ENCODE measurements around the gene CAPN13.

CAPN13 gene

GRCh38 chr2:30677231-30677630, 130.0 kb downstream of the CAPN13 start:
- no peak overlapping the region for H3K27ac ChIP-seq
- TF ChIP-seq, protein P1, sequence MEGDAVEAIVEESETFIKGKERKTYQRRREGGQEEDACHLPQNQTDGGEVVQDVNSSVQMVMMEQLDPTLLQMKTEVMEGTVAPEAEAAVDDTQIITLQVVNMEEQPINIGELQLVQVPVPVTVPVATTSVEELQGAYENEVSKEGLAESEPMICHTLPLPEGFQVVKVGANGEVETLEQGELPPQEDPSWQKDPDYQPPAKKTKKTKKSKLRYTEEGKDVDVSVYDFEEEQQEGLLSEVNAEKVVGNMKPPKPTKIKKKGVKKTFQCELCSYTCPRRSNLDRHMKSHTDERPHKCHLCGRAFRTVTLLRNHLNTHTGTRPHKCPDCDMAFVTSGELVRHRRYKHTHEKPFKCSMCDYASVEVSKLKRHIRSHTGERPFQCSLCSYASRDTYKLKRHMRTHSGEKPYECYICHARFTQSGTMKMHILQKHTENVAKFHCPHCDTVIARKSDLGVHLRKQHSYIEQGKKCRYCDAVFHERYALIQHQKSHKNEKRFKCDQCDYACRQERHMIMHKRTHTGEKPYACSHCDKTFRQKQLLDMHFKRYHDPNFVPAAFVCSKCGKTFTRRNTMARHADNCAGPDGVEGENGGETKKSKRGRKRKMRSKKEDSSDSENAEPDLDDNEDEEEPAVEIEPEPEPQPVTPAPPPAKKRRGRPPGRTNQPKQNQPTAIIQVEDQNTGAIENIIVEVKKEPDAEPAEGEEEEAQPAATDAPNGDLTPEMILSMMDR (conservative IDR thresholded peaks at IDR 0.05) = no peak

DNA sequence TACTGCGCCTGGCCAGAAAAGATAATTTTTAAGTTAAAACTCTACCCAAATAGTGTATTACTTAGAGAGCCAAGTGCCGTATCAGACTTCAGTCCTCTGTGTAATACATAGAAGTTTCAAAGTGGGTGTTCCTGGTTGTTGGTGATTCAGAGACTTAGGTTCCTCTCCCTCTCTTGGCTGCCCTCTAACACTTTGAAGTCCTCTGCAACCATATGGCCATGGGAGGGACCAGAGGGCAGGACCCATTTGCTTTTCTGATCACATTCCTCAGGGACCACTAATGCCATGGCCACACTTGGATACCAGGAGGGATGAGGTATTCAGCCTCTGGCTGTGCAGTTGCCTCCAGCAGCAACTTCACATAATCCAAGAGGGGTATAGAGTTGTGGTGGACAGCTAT, 131.5 kb downstream of the CAPN13 start:
- TF ChIP-seq, protein P1 (conservative IDR thresholded peaks at IDR 0.05) = no peak
- no peak overlapping the region for H3K27ac ChIP-seq

GRCh38 chr2:30673127-30673526, 134.1 kb downstream of the CAPN13 start:
- TF ChIP-seq, protein P1 (conservative IDR thresholded peaks at IDR 0.05) = no peak

More at GRCh38 chr2:30673127-30673526, 134.1 kb downstream of the CAPN13 start:
- H3K27ac ChIP-seq = no peak overlapping the region

All from VCaP (cell line).